Measurements from ENCODE around the gene BOC.

BOC gene

DNA sequence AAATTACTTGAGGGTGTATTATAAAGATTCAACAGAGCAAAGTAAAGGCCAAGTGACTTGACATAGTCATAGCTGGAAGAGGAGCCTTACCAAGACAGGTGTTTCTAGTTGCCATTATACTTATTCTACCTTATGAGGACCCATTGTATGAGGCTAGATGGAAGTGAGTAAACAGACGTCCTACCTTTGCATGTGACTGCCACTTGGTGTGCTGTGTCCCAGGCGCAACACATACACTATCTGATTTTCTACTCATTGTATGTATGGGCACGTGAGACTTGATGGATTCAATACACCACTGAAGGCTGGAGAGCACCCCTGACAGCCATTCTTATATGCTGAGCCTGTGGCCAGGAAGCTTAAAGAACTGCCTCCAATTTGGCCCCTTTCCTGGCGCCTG is 40.5 kb downstream of the BOC start:
- DNase-seq (ENCODE audit: low read depth in 3 of 3): no peak

DNA sequence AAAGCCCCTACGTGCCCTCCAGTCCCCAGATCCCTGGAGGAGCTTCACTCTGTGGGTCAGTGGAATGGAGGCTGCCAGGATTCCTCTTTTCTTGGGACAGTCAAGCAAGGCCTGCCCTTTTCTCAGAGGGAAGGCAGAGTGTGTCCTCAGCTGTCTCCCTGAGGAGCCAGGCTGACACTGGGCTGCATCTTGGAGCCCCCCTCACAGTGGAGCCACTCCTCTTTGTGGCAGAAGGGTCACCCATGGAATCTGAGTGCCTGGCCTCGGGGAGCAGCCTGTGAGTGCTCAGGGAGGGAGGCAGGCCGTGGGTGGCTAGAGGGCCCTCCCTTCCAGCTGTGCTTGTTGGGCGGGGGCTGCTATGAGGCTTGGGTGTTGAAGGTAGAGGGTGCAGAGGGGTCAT is 41.2 kb downstream of the BOC start:
- DNase-seq (ENCODE audit: low read depth in 3 of 3): no peak

DNA sequence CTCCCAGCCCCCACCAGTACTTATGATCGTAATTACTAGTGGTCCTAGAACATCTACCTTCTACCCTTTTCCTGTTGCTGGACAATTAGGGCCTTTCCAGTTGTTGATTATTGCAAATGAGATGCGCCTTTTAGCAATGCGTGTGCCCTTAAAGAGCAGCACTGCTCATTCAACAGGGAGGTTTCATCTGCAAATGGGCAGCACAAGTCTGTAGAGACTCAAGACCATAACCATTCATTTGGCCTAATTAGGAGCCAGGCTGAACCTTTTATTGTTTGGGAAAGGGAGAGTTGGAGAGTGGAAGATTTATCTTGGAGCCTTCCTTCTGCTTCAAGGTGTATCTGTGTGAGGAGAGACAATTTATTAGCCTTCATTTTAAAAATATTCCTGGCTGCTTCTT is 42.3 kb downstream of the BOC start:
- no peak for DNase-seq (ENCODE audit: low read depth in 3 of 3)

GRCh38 chr3:113254171-113254947 is 43.0 kb downstream of the BOC start:
- DNase-seq (ENCODE audit: low read depth in 3 of 3): no peak

DNA sequence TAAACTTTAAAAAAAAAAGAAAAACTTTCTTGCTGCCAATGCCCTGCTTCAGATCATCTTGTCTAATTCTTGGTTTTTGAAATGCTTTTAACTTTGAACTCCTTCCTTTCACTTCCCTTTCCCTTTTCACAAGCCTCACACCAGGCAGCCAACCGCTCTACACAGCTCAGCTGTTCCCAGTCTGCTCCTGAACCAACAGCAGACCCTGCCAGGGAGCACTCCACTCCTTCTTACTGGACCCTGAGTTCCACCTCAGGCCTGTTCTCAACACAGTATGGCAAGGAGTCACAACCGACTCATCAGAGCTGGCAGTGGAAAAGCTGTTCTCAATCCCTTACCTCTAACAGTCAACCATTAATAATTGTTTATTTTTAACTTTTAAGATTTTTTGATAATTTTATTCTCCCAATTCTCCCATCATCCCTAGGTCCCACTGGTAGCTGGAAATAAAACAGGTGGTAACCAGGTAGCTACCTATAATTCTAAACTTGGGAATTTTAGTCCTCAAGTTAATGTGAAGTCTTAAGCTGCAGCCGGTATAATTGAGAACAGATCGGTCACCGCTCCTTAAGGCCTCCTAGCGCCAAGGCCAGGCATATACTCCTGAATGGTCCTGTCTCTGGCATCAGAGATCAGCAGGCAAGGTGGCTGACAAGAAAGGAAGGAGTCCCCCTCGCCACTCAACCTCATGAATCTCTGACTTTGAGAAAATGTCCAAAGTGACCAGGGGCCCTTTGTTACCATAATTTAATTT is 43.9 kb downstream of the BOC start:
- no peak for DNase-seq (ENCODE audit: low read depth in 3 of 3)

DNA sequence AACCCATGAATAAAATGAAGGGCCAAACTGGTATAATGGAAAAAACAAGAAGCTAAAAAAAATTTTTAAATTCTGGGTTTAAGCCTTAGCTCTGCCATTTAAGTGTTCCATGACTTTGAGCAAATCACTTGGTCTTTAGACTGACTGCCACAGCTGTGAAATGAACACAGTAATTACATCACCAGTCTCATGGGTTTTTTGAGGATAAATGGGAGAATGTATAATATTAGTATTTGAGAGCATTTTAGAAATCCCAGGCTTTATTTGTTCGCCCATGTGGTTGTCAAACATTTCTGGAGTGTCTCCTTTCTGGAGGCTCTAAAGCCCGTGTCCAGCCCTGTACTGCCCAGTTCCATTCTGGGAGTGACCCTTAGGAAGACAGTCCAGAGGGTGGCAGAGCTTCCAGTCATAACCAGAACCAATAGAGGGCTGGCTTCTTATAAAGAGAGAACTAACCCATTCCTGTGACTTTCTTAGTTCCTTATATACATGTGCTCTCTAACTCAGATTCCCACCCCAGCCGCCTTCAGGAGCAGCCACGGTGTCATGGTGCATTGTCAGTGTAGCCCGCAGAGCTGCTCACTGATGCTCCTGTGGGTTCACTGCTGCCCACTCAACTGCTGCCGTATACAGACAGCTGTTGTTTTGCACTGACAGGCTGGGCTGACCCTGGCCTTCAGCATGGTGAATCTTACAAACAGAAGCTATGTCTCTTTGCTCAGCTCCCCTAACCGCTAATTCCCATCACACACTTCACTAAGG is 44.7 kb downstream of the BOC start:
- DNase-seq (ENCODE audit: low read depth in 3 of 3): no peak

- DNase-seq (ENCODE audit: low read depth in 3 of 3): no peak
Measured at GRCh38 chr3:113258361-113258760, 47.0 kb downstream of the BOC start.

GRCh38 chr3:113259196-113259595 is 47.8 kb downstream of the BOC start:
- no peak for DNase-seq (ENCODE audit: low read depth in 3 of 3)

DNA sequence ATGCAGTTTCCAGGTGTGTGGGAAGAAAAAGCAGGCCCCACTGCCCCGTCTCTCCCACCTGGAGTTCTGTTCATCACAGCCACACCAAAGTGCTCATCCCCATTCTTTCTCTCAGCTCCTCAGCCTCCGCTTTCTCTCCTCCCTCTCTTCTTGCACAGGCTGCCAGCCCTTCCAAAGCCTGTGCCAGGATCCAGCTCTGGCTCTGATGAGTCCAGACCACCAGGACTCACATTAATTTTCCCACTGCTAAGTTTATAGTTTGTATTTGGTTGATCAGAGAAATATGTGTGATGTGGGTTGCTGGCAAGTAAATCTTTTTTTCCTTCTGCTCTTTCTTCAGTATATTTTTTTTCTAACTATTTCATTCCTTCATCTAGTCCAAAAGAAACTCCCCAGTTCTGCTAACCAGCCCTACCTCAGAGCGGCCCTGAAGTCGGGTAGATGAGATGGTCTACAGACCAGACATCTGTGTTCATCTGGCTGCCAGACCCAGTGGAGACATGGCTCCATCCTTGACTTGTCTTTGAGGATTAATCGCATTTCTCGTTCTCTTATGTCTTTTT is 49.8 kb downstream of the BOC start:
- no peak for DNase-seq (ENCODE audit: low read depth in 3 of 3)

DNA sequence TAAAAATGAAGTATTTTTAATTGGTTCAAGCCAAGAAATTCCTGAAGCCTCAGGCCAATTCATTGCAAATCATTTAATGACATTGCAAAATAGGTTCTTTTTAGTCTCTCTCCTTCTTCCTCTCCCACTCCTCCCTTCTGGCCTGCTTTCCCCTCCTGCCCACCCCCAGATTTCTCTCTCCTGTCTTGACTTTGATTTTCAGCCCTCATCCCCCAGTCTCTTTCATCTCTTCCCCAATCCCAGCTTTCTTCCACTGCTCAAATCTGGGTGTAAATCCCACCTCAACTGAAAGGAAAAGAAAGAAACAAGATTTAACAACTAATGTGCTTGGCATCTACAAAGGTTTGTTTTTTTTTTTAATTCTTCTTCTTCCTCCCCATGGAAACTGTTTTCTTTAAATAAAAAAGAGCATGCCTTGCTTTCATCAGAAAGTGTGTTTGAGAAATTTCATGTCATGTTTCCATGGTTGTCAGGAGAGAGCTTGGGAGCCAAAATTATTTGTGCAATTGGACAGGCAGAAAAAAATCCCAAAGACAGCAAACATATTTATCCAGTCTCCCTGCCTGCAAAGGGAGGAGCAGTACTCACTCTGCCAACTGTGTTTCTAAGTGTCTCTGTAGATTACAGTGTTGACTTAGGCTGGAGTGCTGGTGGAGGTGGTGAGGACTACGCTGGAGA is 50.4 kb downstream of the BOC start:
- no peak for DNase-seq (ENCODE audit: low read depth in 3 of 3)

- DNase-seq (ENCODE audit: low read depth in 3 of 3): no peak
Measured at GRCh38 chr3:113262304-113262665, 50.9 kb downstream of the BOC start.

DNA sequence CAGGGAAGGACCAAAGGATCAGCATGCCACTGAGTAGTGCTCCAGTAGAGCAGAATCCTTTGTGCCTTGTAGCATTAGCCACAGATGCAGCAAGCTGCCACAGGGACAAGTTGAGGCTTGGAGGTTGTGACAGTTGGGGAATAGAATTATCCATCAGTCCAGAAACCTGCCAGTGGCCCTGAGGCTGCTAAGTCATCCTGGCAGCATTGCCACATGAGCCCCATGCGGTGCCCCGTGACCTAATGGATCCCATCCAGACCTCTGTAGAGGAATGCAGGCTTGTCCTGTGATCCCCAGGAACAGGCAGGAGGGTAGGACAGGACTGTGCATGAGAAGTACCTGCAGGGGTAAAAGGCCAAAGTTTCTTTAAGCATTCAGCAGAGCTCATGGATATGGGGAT is 51.7 kb downstream of the BOC start:
- DNase-seq (ENCODE audit: low read depth in 3 of 3): no peak

- no peak for DNase-seq (ENCODE audit: low read depth in 3 of 3)
Measured at GRCh38 chr3:113263778-113264177, 52.4 kb downstream of the BOC start.

GRCh38 chr3:113264283-113265131 is 53.1 kb downstream of the BOC start:
- no peak for DNase-seq (ENCODE audit: low read depth in 3 of 3)

- no peak for DNase-seq (ENCODE audit: low read depth in 3 of 3)
Measured at GRCh38 chr3:113265231-113265630, 53.9 kb downstream of the BOC start.

DNA sequence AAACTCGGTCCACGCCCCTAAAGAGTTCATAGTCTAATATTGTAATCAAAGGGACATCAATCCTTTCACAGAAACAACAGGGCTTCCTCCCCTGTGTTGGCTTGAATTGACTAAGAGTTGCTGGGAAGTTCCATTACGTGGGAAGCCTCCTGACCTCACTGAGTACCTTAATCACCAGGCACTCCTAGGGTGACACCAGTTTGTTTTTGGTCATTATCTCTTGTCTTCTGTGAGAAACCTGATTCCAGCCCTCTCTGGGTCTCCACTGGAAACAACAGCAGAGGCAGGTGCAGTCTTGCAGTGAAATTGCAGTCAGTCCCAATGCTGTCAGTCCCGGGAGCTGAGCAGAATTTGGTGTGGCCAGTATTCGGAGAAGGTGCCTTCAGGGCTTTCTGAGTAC is 55.4 kb downstream of the BOC start:
- no peak for DNase-seq (ENCODE audit: low read depth in 3 of 3)

- no peak for DNase-seq (ENCODE audit: low read depth in 3 of 3)
Measured at GRCh38 chr3:113268311-113268710, 57.0 kb downstream of the BOC start.

GRCh38 chr3:113268942-113269341 is 57.6 kb downstream of the BOC start:
- DNase-seq (ENCODE audit: low read depth in 3 of 3): no peak

DNA sequence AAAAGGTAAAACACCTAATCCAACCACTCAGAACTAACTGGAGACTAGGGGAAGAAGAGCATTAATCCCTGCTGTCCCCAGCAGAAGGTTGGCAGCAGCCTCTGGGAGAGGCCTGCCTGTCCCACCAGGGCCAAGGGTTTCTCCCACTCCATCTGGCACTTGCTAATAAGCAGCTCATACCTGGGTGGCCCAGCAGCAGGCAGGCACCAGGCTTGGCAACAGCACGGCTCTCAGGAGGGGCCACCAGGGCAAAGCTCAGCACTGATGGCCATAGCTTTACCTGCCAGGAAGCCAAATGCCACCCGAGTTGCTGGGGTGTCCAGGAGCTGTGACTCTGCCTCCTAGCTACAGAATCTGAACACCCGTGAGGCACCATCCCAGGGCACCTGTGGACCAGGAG is 58.3 kb downstream of the BOC start:
- DNase-seq (ENCODE audit: low read depth in 3 of 3): no peak

DNA sequence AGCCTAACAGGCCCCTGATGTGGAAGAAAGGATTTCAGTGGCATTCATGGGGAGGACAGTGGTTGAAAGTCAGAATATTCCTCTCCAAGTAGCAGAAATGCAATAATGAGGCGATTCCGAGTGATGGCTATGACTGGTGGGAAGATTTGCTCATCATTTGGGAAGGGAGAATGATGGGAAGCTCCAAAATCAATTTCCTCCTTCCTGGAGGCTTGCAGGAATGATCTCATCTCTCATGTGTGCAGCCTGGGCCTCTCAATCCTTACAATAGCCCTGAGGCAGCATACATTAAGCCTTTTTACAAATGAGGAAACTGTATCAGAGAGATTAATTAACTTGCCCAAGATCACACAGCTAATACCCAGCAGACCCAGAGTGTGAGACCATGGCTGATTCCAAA is 58.7 kb downstream of the BOC start:
- DNase-seq (ENCODE audit: low read depth in 3 of 3): no peak

DNA sequence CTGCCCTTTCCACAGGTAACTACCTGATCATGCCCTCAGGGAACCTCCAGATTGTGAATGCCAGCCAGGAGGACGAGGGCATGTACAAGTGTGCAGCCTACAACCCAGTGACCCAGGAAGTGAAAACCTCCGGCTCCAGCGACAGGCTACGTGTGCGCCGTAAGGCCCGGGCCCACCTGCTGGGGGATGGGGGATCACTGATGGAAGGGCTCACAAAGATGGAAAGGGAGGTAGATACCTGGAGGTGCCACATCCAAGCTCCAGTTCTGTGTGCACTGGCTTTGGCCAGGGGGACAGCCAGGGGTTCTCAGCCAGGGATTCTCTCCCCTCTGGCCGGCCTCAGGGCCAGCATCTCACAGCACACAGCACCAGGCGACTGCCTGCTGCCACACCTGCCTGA is 59.4 kb downstream of the BOC start:
- DNase-seq (ENCODE audit: low read depth in 3 of 3): no peak

Measured in stimulated activated CD4-positive, alpha-beta T cell treated with anti-CD3 and anti-CD28 coated beads, TNF-alpha, amount 100 ng/mL, for 4 hours (primary cell).